Mesendoderm (in vitro differentiated cells): ENCODE measurements around the gene SUMF1.

Source experiments
- DNase-seq: peaks from one replicate; pipeline ENCODE4 v3.0.0; 2013
- H2AK5ac ChIP-seq: 2 replicates; pipeline ENCODE4 v1.6.1; 2013; ENCODE audit warnings: low read length, inconsistent platforms
- H2BK120ac ChIP-seq: 2 replicates; pipeline ENCODE4 v1.6.1; 2013; ENCODE audit warnings: low read depth, mild to moderate bottlenecking, low read length, moderate library complexity, mixed read lengths
- H2BK15ac ChIP-seq: replicated peaks from 2 replicates; pipeline ENCODE4 v1.6.1; 2013; ENCODE audit warnings: low read depth, mild to moderate bottlenecking, moderate library complexity
- H2BK5ac ChIP-seq: 2 replicates; pipeline ENCODE4 v1.6.1; 2013; ENCODE audit warnings: low read length, inconsistent platforms
- H3K18ac ChIP-seq: 2 replicates; pipeline ENCODE4 v1.6.1; 2013; ENCODE audit warnings: mild to moderate bottlenecking, low read length, mixed read lengths
- H3K23ac ChIP-seq: one replicate; pipeline ENCODE4 v1.6.1; 2013; ENCODE audit warnings: low read length
- H3K27ac ChIP-seq: 2 replicates; pipeline ENCODE4 v1.5.1; 2013; ENCODE audit warnings: low read depth, mild to moderate bottlenecking, inconsistent platforms, low read length, moderate library complexity
- H3K27me3 ChIP-seq: 2 replicates; pipeline ENCODE4 v1.6.1; 2013; ENCODE audit warnings: low read length, control low read depth, mild to moderate bottlenecking, inconsistent platforms; ENCODE audit not compliant: insufficient read depth, poor library complexity
- H3K36me3 ChIP-seq: 2 replicates; pipeline ENCODE4 v1.6.1; 2013; ENCODE audit warnings: low read length, inconsistent platforms; ENCODE audit not compliant: control insufficient read depth, insufficient read depth
- H3K4ac ChIP-seq: one replicate; pipeline ENCODE4 v1.6.1; 2013; ENCODE audit warnings: low read depth, mild to moderate bottlenecking, low read length, moderate library complexity
- H3K4me1 ChIP-seq: 2 replicates; pipeline ENCODE4 v1.6.1; 2013; ENCODE audit warnings: low read depth, low read length, inconsistent platforms; ENCODE audit not compliant: control insufficient read depth
- H3K4me2 ChIP-seq: 2 replicates; pipeline ENCODE4 v1.6.1; 2013; ENCODE audit warnings: low read length
- H3K4me3 ChIP-seq: 2 replicates; pipeline ENCODE4 v1.5.1; 2013; ENCODE audit warnings: mild to moderate bottlenecking, low read length
- H3K56ac ChIP-seq: one replicate; pipeline ENCODE4 v1.6.1; 2013; ENCODE audit warnings: low read length
- H3K79me1 ChIP-seq: 2 replicates; pipeline ENCODE4 v1.6.1; 2013; ENCODE audit warnings: low read length, inconsistent platforms
- H3K79me2 ChIP-seq: 2 replicates; pipeline ENCODE4 v1.6.1; 2013; ENCODE audit warnings: mild to moderate bottlenecking, low read length; ENCODE audit not compliant: control insufficient read depth, insufficient read depth
- H3K9ac ChIP-seq: 2 replicates; pipeline ENCODE4 v1.6.1; 2013; ENCODE audit warnings: low read length, inconsistent platforms
- H4K5ac ChIP-seq: one replicate; pipeline ENCODE4 v1.6.1; 2013; ENCODE audit warnings: low read length
- H4K8ac ChIP-seq: one replicate; pipeline ENCODE4 v1.6.1; 2013; ENCODE audit warnings: low read depth, mild to moderate bottlenecking, control low read depth, low read length, moderate library complexity
- WGBS: extraction: QIAGEN DNeasy Blood & Tissue Kit; methylation state at CpG from one replicate; pipeline ENCODE4 v1.1.7; 2013; ENCODE audit warnings: low lambda C conversion rate, missing lambda C conversion rate; ENCODE audit not compliant: insufficient coverage; ENCODE audit errors: extremely low coverage; 5-methylcytosine and 5-hydroxymethylcytosine counted together

The SUMF1 gene

GRCh38 chr3:4340077-4340410 is 127.0 kb downstream of the SUMF1 start:
- H3K4ac ChIP-seq, result no peak overlapping the region
- no peaks in the 10 kb centered on the region for H3K79me2 ChIP-seq
- no peaks in the 10 kb centered on the region for H3K27me3 ChIP-seq
- H3K23ac ChIP-seq, result no peak overlapping the region
- H2BK5ac ChIP-seq, result no peak overlapping the region
- no peak overlapping the region for H4K5ac ChIP-seq
- no peak overlapping the region for H2BK15ac ChIP-seq
- H3K4me2 ChIP-seq, result no peak overlapping the region
- H4K8ac ChIP-seq, result no peak overlapping the region
- no peak overlapping the region for H2AK5ac ChIP-seq
- H3K27ac ChIP-seq, result no peak overlapping the region
- no peaks in the 10 kb centered on the region for H3K36me3 ChIP-seq
- H2BK120ac ChIP-seq, result no peak overlapping the region
- no peak overlapping the region for H3K56ac ChIP-seq
- DNase-seq, result no peak
- no peaks in the 10 kb centered on the region for H3K79me1 ChIP-seq
- no peak overlapping the region for H3K4me3 ChIP-seq
- peaks cover 1% of the 10 kb centered on the region for H3K4me1 ChIP-seq
- H3K9ac ChIP-seq, result no peak overlapping the region
- no peak overlapping the region for H3K18ac ChIP-seq
- WGBS, result no CpG with 5 or more reads among the region's 4 CpGs

GRCh38 chr3:4338751-4339150 is 128.3 kb downstream of the SUMF1 start:
- Histone ChIP-seq H3K18ac (no peak overlapping the region), H3K79me1 (no peaks in the 10 kb centered on the region), H2BK15ac (no peak overlapping the region), H3K27ac (no peak overlapping the region), H3K4ac (no peak overlapping the region), H4K8ac (no peak overlapping the region), H3K27me3 (no peaks in the 10 kb centered on the region), H4K5ac (no peak overlapping the region), H3K9ac (no peak overlapping the region), H3K23ac (no peak overlapping the region), H3K4me3 (no peak overlapping the region), H3K36me3 (no peaks in the 10 kb centered on the region), H2AK5ac (no peak overlapping the region), H3K79me2 (no peaks in the 10 kb centered on the region), H2BK5ac (no peak overlapping the region), H3K4me1 (peaks cover 1% of the 10 kb centered on the region), H3K56ac (no peak overlapping the region), H2BK120ac (no peak overlapping the region), H3K4me2 (no peak overlapping the region)
- DNase-seq, result no peak
- WGBS, result no CpG with 5 or more reads among the region's 5 CpGs

- no peak overlapping the region for H3K4ac ChIP-seq
- no peak overlapping the region for H3K27ac ChIP-seq
- H4K5ac ChIP-seq, result no peak overlapping the region
- H3K27me3 ChIP-seq, result no peaks in the 10 kb centered on the region
- no peak overlapping the region for H4K8ac ChIP-seq
- H2BK15ac ChIP-seq, result no peak overlapping the region
- H3K36me3 ChIP-seq, result no peaks in the 10 kb centered on the region
- H2BK5ac ChIP-seq, result no peak overlapping the region
- no peak overlapping the region for H3K9ac ChIP-seq
- DNase-seq, result no peak
- no peak overlapping the region for H3K56ac ChIP-seq
- no peak overlapping the region for H3K4me2 ChIP-seq
- no peaks in the 10 kb centered on the region for H3K79me1 ChIP-seq
- H3K4me3 ChIP-seq, result no peak overlapping the region
- no peak overlapping the region for H3K18ac ChIP-seq
- H3K23ac ChIP-seq, result no peak overlapping the region
- H2BK120ac ChIP-seq, result no peak overlapping the region
- no peaks in the 10 kb centered on the region for H3K79me2 ChIP-seq
- H3K4me1 ChIP-seq, result peaks cover 3% of the 10 kb centered on the region
- H2AK5ac ChIP-seq, result no peak overlapping the region
- WGBS, result no CpG with 5 or more reads among the region's 3 CpGs
These were observed 130.1 kb downstream of the SUMF1 start for GRCh38 chr3:4336850-4337546.

- H3K23ac ChIP-seq, result no peak overlapping the region
- no peaks in the 10 kb centered on the region for H3K79me1 ChIP-seq
- H3K27me3 ChIP-seq, result no peaks in the 10 kb centered on the region
- no peak overlapping the region for H3K4me2 ChIP-seq
- H3K36me3 ChIP-seq, result no peaks in the 10 kb centered on the region
- H3K79me2 ChIP-seq, result no peaks in the 10 kb centered on the region
- H2AK5ac ChIP-seq, result no peak overlapping the region
- H3K27ac ChIP-seq, result no peak overlapping the region
- H2BK15ac ChIP-seq, result no peak overlapping the region
- H3K4me1 ChIP-seq, result peaks cover 3% of the 10 kb centered on the region
- no peak overlapping the region for H2BK120ac ChIP-seq
- no peak overlapping the region for H3K18ac ChIP-seq
- WGBS, result no CpG with 5 or more reads among the region's 5 CpGs
- H3K4me3 ChIP-seq, result no peak overlapping the region
- DNase-seq, result no peak
- H3K56ac ChIP-seq, result no peak overlapping the region
- H4K5ac ChIP-seq, result no peak overlapping the region
- H3K9ac ChIP-seq, result no peak overlapping the region
- H2BK5ac ChIP-seq, result no peak overlapping the region
- no peak overlapping the region for H3K4ac ChIP-seq
- no peak overlapping the region for H4K8ac ChIP-seq
These were observed 131.1 kb downstream of the SUMF1 start for GRCh38 chr3:4335840-4336562.

GRCh38 chr3:4334548-4334947 is 132.5 kb downstream of the SUMF1 start:
- no CpG with 5 or more reads among the region's 1 CpG for WGBS
- H3K56ac ChIP-seq, result no peak overlapping the region
- H3K79me1 ChIP-seq, result no peaks in the 10 kb centered on the region
- no peaks in the 10 kb centered on the region for H3K27me3 ChIP-seq
- H3K4me2 ChIP-seq, result no peak overlapping the region
- no peak overlapping the region for H3K27ac ChIP-seq
- H3K23ac ChIP-seq, result no peak overlapping the region
- no peak overlapping the region for H2BK15ac ChIP-seq
- H3K4ac ChIP-seq, result no peak overlapping the region
- DNase-seq, result no peak
- no peak overlapping the region for H4K8ac ChIP-seq
- no peak overlapping the region for H3K9ac ChIP-seq
- no peaks in the 10 kb centered on the region for H3K36me3 ChIP-seq
- H2BK120ac ChIP-seq, result no peak overlapping the region
- no peak overlapping the region for H2AK5ac ChIP-seq
- no peak overlapping the region for H3K18ac ChIP-seq
- H3K4me3 ChIP-seq, result no peak overlapping the region
- H3K79me2 ChIP-seq, result no peaks in the 10 kb centered on the region
- no peak overlapping the region for H4K5ac ChIP-seq
- peaks cover 3% of the 10 kb centered on the region for H3K4me1 ChIP-seq
- no peak overlapping the region for H2BK5ac ChIP-seq
